Activated CD4-positive, alpha-beta T cell treated with anti-CD3 and anti-CD28 coated beads, Interleukin-10, Interleukin-2, amounts not matched to agents 100 ng/mL and 50 ng/mL, durations not matched to agents 16 hours and 8 hours (primary cell): ENCODE data around the gene DSCAM.
"Not testable (repeated sequence)": the region's sequence is repeated elsewhere in the genome, so short reads cannot be mapped to it uniquely, and the experiment has no call there.

Experiments used
- DNase-seq: peaks from one replicate; pipeline ENCODE4 v3.0.0-alpha.2; 2020

Gene DSCAM

GRCh38 chr21:40282912-40283886 is 563.8 kb downstream of the DSCAM start:
- DNase-seq: no peak

DNA sequence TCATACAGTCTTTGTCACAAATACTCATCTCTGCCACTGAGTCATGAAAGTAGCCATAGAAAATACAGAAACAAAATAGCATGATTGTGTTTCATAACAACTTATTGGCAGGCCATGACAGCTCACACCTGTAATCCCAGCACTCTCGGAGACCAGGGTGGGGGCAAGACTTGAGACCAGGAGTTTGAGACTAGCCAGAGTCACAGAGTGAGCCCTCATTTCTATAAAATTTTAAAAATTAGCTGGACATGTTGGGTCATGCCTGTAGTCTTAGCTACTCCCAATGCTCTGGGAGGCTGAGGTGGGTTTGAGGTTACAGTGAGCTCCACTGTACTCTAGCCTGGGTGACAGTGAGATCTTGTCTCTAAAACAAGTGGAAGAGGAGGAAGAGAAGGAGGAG is 568.6 kb downstream of the DSCAM start:
- DNase-seq: no peak

GRCh38 chr21:40276001-40276400 is 571.0 kb downstream of the DSCAM start:
- no peak for DNase-seq

- DNase-seq: no peak
These were observed 574.9 kb downstream of the DSCAM start for GRCh38 chr21:40272037-40272436.

DNA sequence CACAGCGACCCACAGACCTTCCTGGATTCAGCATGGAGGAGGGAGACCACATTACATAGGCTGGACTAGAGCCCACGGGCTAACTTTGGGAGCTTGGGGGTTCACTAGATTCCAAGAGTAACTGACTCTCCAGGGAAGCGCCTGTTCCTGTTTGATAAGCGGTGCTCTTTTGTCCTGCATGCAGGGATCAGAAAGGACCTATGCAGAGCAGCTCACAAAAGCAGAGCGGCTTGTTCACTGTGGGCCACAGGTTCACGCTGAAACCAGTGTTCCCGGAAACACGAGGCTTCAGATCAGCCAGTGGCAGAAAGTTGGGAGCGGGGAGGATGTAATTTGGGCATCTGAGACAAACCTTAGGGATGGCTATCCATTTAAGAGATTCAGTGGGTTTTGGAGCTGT is 575.8 kb downstream of the DSCAM start:
- DNase-seq: no peak

GRCh38 chr21:40270047-40270446 is 576.9 kb downstream of the DSCAM start:
- DNase-seq: no peak

GRCh38 chr21:40269239-40269638 is 577.7 kb downstream of the DSCAM start:
- DNase-seq: no peak

DNA sequence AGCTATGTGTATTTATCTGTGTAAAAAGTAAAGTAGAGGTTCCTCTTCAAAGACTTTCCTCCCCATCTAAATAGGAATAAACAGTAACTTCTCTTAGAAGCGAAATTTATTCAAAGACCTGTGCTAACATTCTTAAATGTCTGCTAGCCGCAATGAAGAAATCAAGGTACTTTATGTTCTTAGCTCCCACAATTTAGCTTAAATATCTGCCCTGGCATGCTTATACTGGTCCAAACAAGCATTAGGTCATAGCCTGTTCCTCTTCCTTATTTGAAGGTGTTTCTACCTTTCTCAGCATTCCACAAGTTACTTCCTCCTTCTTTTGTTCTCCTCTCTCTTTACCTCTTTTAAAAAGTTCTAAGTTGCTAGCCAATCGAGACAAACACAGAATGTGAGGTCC is 588.5 kb downstream of the DSCAM start:
- not testable (repeated sequence) for DNase-seq

DNA sequence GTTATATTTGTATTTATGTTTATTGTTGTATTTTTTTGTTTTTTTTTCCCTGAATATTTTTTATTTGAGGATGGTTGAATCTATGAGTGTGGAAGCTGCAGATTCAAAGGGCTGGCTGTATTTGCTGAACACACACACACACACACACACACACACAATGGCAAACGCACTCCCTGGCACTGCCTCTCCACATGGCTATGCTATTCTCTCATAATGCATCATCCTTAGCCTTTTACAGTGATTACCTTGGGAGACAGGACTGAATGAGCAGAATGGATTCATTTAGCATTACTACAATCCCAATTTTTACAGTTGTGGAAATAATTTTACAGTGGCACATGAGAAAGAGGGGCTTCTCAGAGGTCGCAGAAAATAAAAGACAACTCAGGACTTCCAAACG is 589.6 kb downstream of the DSCAM start:
- no peak for DNase-seq

DNA sequence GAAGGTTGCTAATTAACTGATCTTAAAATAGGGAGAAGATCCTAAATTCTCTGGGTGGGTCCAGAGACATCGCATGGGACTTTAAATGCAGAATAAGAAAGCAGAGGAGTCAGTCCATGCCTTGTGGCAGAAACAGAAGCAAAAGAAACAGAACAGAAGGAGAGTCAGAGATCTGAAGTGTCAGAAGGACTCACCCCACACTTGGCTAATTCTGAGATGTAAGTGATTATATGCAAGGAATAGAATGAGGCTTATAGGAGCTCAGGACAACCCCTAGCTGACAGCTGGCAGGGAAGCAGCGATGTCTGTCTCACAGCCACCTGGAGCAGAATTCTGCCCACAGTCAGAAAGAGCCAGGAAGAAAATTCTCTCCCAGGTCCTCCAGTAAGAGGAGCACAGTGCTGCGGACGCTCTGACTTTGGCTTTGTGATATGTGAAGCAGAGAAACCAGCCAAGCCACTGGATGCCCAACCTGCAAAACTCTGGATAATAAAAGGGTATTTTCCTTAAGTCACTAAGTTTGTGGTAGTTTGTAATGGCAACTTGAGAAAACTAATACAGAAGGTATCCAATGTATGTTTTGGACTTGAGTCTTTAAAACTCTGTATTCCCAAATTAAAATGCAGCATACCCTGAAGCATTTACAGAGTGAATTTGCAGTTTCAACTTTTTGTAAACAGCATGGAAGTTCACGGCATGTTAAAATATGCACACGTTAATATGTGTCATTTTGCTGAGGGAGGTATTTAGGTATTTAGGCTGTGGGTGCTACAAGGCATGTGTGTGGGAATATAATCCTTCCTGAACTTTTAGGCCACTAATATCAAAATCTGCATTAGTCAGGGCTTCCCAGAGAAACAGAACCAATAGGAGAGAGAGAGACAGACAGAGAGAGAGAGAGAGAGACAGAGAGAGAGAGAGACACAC is 591.2 kb downstream of the DSCAM start:
- DNase-seq: no peak

- no peak for DNase-seq
These were observed 592.2 kb downstream of the DSCAM start for GRCh38 chr21:40254540-40255465.

GRCh38 chr21:40253112-40253511 is 593.8 kb downstream of the DSCAM start:
- no peak for DNase-seq

- no peak for DNase-seq
These were observed 596.3 kb downstream of the DSCAM start for GRCh38 chr21:40250514-40251294.

- DNase-seq: no peak
These were observed 602.0 kb downstream of the DSCAM start for GRCh38 chr21:40244981-40245380.

DNA sequence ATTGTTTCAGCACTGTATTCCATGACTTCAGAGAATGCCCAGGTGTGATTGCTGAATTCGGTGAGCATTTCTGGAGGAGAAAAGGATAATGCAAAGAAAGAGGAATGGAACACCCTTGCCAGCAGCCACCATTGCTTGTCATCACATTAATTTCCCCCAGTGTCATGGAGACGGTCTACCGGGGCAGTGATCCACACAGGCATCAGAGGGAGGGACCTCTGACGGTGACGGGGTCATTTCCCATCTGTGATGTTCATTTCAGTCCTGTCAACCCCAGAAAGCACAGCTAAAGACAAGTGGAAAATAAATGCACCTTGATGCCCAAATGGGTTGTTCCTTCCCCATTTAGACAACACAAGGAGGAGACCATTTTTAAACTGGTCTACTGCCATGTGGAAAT is 603.3 kb downstream of the DSCAM start:
- no peak for DNase-seq

GRCh38 chr21:40242586-40243265 is 604.2 kb downstream of the DSCAM start:
- DNase-seq: no peak

- no peak for DNase-seq
These were observed 611.4 kb downstream of the DSCAM start for GRCh38 chr21:40235528-40235927.

DNA sequence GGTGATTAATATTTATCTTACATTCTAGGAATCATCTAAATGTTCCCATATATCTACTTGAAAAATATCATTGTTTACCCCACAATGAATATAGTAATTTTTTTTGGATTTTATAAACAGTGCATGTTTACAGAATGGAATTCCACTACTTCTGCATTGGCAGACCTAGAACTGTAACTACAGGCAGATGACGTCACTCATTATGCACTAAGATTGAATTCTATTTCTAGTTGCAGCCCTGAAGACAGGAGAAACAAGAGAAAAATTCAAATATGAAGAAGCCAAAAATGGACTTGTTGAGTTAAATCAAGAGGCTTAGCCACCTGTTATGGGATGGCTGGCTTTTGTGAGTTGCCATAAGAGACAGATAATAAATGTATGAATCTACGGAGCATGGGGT is 615.0 kb downstream of the DSCAM start:
- DNase-seq: no peak

GRCh38 chr21:40227096-40227495 is 619.9 kb downstream of the DSCAM start:
- no peak for DNase-seq

GRCh38 chr21:40215941-40216340 is 631.0 kb downstream of the DSCAM start:
- no peak for DNase-seq

DNA sequence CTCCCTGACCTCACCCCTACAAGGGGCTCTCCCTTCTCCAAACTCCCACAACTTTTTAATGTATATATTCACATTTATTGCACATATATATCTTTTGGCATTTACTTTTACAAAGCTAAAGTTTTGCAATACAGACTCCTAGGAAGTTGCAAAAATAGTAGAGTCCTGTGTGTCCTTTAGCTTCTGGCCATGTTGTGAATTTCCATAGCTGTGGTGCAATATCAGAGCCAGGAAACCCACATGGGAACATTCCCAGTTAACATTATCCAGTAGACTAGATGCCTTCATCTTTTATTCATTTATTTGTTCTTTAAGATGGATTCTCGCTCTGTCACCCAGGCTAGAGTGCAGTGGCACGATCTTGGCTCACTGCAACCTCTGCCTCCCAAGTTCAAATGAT is 636.7 kb downstream of the DSCAM start:
- DNase-seq: no peak
